Keratinocyte (primary cell): ENCODE results near the gene S100A6.

Experiments
- EZH2 ChIP-seq: IDR thresholded peaks from one replicate; pipeline ENCODE4 v1.6.1; 2012; ENCODE audit warnings: inconsistent platforms, mild to moderate bottlenecking, low read length, moderate library complexity
- TF ChIP-seq, protein P1 (sequence below), 3 experiments: IDR thresholded peaks in 1 of 3; conservative IDR thresholded peaks in 1 of 3; optimal IDR thresholded peaks in 1 of 3; 2 replicates in 2 of 3; 3 replicates in 1 of 3; pipeline versions ENCODE3 to v1.5.1; 2011; ENCODE audit warnings: low read length in 3 of 3, mild to moderate bottlenecking in 3 of 3, moderate library complexity in 2 of 3, control low read depth in 1 of 3, inconsistent platforms in 1 of 3; ENCODE audit not compliant: insufficient read depth in 2 of 3; ENCODE audit errors: extremely low read depth in 1 of 3

- TF ChIP-seq, protein P1, sequence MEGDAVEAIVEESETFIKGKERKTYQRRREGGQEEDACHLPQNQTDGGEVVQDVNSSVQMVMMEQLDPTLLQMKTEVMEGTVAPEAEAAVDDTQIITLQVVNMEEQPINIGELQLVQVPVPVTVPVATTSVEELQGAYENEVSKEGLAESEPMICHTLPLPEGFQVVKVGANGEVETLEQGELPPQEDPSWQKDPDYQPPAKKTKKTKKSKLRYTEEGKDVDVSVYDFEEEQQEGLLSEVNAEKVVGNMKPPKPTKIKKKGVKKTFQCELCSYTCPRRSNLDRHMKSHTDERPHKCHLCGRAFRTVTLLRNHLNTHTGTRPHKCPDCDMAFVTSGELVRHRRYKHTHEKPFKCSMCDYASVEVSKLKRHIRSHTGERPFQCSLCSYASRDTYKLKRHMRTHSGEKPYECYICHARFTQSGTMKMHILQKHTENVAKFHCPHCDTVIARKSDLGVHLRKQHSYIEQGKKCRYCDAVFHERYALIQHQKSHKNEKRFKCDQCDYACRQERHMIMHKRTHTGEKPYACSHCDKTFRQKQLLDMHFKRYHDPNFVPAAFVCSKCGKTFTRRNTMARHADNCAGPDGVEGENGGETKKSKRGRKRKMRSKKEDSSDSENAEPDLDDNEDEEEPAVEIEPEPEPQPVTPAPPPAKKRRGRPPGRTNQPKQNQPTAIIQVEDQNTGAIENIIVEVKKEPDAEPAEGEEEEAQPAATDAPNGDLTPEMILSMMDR (optimal IDR thresholded peaks at IDR 0.05 in 1 of 3, IDR thresholded peaks at IDR 0.05 in 1 of 3, conservative IDR thresholded peaks at IDR 0.05 in 1 of 3; ENCODE audit: extremely low read depth in 1 of 3, insufficient read depth in 2 of 3, low read length in 3 of 3), result no peak
- TF ChIP-seq EZH2, result no peak
Observed at GRCh38 chr1:153550827-153551500, 15.2 kb upstream of the S100A6 start.
